Measurements from ENCODE around the gene CFDP1. TPM values are rescaled to one million over a fixed set of nuclear protein-coding genes. Genes with fewer than 3 reads are reported as not detected.
"Not testable (repeated sequence)": the region's sequence is repeated elsewhere in the genome, so short reads cannot be mapped to it uniquely, and the experiment has no call there.

The CFDP1 gene
- total RNA-seq, 4 donors from 2014 or later = 42.4 to 49.5 (median 44.0) TPM

DNA sequence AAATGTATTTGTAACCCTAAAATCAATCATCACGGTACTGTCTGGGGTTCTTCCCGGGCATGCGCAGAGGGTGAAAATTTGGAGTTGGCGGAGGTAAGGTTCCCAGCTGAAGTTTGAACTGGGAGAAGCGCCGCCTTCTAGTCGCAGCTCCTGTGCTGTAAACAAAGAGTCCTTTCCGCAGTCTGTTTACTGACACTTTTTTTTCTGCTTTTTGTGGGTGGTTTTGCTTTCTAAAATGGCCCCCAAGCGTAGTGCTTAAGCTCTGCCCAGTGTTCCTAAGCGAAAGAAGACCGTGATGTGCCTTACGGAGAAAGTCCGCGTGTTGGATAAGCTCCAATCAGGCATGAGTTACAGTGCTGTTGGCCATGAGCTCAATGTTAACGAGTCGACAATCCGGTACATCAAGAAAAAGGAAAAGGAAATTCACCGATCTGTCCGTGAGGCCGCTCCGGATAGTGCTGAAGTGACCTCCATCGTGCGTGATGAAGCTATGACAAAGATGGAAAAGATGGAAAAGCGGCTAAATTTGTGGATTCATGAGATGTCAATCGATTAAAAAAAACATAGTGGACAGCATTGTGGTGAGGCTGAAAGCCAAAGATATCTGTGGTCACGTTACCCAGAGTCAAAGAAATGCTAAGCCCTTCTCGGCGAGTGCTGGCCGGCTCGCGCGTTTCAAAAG, 570 bp upstream of the CFDP1 start:
- 4% methylated on average over 32 of the region's 32 CpGs for WGBS
- H3K27me3 ChIP-seq = no peaks in the 10 kb centered on the region
- DNase-seq (ENCODE audit: extremely low spot score) = peak; percentile 93
- TF ChIP-seq, protein P1, sequence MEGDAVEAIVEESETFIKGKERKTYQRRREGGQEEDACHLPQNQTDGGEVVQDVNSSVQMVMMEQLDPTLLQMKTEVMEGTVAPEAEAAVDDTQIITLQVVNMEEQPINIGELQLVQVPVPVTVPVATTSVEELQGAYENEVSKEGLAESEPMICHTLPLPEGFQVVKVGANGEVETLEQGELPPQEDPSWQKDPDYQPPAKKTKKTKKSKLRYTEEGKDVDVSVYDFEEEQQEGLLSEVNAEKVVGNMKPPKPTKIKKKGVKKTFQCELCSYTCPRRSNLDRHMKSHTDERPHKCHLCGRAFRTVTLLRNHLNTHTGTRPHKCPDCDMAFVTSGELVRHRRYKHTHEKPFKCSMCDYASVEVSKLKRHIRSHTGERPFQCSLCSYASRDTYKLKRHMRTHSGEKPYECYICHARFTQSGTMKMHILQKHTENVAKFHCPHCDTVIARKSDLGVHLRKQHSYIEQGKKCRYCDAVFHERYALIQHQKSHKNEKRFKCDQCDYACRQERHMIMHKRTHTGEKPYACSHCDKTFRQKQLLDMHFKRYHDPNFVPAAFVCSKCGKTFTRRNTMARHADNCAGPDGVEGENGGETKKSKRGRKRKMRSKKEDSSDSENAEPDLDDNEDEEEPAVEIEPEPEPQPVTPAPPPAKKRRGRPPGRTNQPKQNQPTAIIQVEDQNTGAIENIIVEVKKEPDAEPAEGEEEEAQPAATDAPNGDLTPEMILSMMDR (IDR thresholded peaks at IDR 0.05) = no peak
- TF ChIP-seq POLR2AphosphoS5 (IDR thresholded peaks at IDR 0.05) = peak; percentile 18 to 52
- no peak for TF ChIP-seq POLR2A (IDR thresholded peaks at IDR 0.05; ENCODE audit: low read depth)
- intact Hi-C loops (cut with DNase I) = loop anchor here (2.0 kb wide), 1 partner anchor 29 kb away; no protein-coding TSS in a partner anchor
- H3K36me3 ChIP-seq = no peaks in the 10 kb centered on the region
- peak overlapping the region; percentile 70 to 97 (median 76) for H3K4me3 ChIP-seq
- H3K9me3 ChIP-seq = no peaks in the 10 kb centered on the region
- H3K4me1 ChIP-seq = peaks cover 15 to 39% (median 24%) of the 10 kb centered on the region in 4 donors
- H3K27ac ChIP-seq (replicated peaks in 1 of 4) = peak overlapping the region; percentile 93 to 94 (median 94)

DNA sequence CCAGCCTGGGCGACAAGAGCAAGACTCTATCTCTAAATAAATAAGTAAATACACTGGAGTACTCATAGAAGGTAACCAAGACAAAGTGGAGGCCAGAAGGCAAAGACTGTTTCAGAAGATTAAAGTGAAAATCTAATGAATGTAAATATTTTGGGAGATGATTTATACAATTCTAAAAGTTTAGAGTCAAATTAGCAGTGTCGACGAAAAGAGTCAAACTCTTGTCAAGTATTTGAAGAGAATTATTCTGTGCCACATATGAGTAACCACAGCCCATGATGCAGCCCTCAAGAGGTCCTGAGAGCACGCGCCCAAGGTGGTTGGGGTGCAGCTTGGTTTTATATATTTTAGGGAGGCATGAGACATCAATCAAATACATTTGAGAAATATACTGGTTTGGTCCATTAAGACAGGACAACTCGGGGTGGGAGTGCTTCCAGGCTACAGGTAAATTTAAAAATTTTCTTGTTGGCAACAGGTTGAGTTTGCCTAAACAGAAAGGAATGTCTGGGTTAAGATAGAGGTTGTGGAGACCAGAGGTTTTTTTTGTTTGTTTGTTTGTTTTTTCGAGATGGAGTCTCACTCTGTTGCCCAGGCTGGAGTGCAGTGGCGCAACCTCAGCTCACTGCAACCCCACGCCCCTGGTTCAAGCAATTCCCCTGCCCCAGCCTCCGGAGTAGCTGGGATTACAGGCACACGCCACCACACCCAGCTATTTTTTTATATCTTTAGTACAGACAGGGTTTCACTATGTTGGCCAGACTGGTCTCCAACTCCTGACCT, 3.5 kb downstream of the CFDP1 start:
- TF ChIP-seq, protein P1 (IDR thresholded peaks at IDR 0.05) = no peak
- TF ChIP-seq EP300 (IDR thresholded peaks at IDR 0.05) (no peak), POLR2AphosphoS5 (IDR thresholded peaks at IDR 0.05) (no peak)
- intact Hi-C loops (cut with DNase I) = no loop called here
- no peak overlapping the region for H3K27ac ChIP-seq (replicated peaks in 1 of 4)
- H3K4me3 ChIP-seq = no peak overlapping the region
- H3K4me1 ChIP-seq = peaks cover 15 to 36% (median 26%) of the 10 kb centered on the region in 4 donors
- no peak for DNase-seq (ENCODE audit: extremely low spot score)
- no peaks in the 10 kb centered on the region for H3K36me3 ChIP-seq
- no peaks in the 10 kb centered on the region for H3K27me3 ChIP-seq
- H3K9me3 ChIP-seq = no peaks in the 10 kb centered on the region
- 78% methylated on average over 11 of the region's 11 CpGs for WGBS

DNA sequence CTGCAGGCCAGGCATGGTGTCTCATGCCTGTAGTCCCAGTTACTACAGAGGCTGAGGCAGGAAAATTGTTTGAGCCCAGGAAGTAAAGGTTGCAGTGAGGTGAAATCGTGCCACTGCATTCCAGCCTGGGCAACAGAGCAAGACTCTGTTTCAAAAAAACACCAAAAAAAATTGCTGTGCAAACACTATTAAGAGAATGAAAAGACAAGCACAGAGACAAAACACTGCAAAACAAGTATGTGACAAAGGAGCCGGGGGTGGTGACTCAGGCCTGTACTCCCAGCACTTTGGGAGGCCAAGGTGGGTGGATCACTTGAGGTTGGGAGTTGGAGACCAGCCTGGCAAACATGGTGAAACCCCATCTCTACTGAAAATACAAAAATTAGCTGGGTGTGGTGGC, 6.8 kb downstream of the CFDP1 start:
- H3K4me3 ChIP-seq; H3K27me3 ChIP-seq; H3K9me3 ChIP-seq; DNase-seq (ENCODE audit: extremely low spot score); H3K36me3 ChIP-seq; H3K27ac ChIP-seq (replicated peaks in 1 of 4); intact Hi-C loops (cut with DNase I): not testable (repeated sequence)
- H3K4me1 ChIP-seq = peaks cover 2 to 29% (median 11%) of the 10 kb centered on the region in 4 donors
- 84% methylated on average over 2 of the region's 2 CpGs for WGBS

DNA sequence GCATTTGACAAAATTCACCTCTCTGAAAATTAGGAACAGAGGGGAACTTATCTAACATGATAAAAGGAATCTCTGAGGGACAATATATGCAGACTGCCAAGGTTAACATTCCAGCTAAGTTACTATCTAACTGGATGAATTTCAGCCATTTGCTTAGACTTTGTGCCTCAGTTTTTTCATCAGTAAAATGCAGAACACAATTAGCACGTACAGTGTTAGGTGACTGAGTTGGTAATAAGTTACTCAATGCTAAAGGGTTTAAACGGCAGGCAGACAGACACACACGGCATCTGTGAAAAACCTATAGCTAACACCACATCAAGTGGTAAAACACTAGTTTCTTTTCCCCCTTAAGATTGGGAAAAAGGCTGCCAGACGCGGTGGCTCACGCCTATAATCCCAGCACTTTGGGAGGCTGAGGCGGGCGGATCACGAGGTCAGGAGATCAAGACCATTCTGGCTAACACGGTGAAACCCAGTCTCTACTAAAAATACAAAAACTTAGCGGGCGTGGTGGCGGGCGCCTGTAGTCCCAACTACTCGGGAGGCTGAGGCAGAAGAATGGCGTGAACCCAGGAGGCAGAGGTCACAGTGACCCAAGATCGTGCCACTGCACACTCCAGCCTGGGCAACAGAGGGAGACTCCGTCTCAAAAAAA, 9.1 kb downstream of the CFDP1 start:
- WGBS = 82% methylated on average over 18 of the region's 18 CpGs
- intact Hi-C loops (cut with DNase I); H3K27ac ChIP-seq (replicated peaks in 1 of 4): not testable (repeated sequence)

DNA sequence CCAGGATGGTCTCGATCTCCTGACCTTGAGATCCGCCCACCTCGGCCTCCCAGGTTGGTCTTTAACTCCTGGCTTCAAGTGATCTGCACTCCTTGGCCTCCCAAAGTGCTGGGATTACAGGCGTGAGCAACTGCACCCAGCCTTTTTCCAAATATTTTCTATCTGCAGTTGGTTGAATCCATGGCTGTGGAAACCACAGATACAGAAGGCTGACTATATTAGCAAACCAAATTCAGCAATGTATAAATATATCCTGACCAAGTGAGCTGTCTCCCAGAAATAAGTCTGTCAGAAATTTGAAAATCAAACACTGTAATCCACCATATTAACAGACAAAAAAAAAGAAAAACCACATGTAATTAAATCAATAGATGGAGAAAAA, 9.6 kb downstream of the CFDP1 start:
- Histone ChIP-seq H3K9me3 (no peaks in the 10 kb centered on the region), H3K4me1 (peaks cover 11 to 33% (median 18%) of the 10 kb centered on the region in 4 donors), H3K27me3 (no peaks in the 10 kb centered on the region), H3K27ac (replicated peaks in 1 of 4) (no peak overlapping the region), H3K36me3 (no peaks in the 10 kb centered on the region), H3K4me3 (no peak overlapping the region)
- intact Hi-C loops (cut with DNase I) = no loop called here
- WGBS = 75% methylated on average over 4 of the region's 4 CpGs
- DNase-seq (ENCODE audit: extremely low spot score) = no peak
- TF ChIP-seq EP300 (IDR thresholded peaks at IDR 0.05) (no peak), POLR2A (IDR thresholded peaks at IDR 0.05; ENCODE audit: low read depth) (no peak), POLR2AphosphoS5 (IDR thresholded peaks at IDR 0.05) (no peak)
- TF ChIP-seq, protein P1 (IDR thresholded peaks at IDR 0.05) = no peak

More for the DNA sequence above, 9.1 kb downstream of the CFDP1 start:
- not testable (repeated sequence) for H3K27me3 ChIP-seq; H3K9me3 ChIP-seq; H3K4me3 ChIP-seq; DNase-seq (ENCODE audit: extremely low spot score); H3K36me3 ChIP-seq
- H3K4me1 ChIP-seq = peaks cover 11 to 33% (median 18%) of the 10 kb centered on the region in 4 donors
